SK-N-SH treated with all-trans-retinoic acid at 6 μM for 48 hours (cell line): ENCODE results near the gene DPEP1.

Experiments used
- RARB ChIP-seq: fragments of 250-450 bp; sonication (Bioruptor Pico); IDR thresholded peaks from 2 replicates; pipeline ENCODE4 v1.8.0; 2021; ENCODE audit warnings: mild to moderate bottlenecking, moderate library complexity
- TOX ChIP-seq: fragments of 250-450 bp; sonication (Bioruptor Pico); IDR thresholded peaks from 2 replicates; pipeline ENCODE4 v1.8.0; 2021; ENCODE audit warnings: mild to moderate bottlenecking, moderate library complexity, borderline replicate concordance

DNA sequence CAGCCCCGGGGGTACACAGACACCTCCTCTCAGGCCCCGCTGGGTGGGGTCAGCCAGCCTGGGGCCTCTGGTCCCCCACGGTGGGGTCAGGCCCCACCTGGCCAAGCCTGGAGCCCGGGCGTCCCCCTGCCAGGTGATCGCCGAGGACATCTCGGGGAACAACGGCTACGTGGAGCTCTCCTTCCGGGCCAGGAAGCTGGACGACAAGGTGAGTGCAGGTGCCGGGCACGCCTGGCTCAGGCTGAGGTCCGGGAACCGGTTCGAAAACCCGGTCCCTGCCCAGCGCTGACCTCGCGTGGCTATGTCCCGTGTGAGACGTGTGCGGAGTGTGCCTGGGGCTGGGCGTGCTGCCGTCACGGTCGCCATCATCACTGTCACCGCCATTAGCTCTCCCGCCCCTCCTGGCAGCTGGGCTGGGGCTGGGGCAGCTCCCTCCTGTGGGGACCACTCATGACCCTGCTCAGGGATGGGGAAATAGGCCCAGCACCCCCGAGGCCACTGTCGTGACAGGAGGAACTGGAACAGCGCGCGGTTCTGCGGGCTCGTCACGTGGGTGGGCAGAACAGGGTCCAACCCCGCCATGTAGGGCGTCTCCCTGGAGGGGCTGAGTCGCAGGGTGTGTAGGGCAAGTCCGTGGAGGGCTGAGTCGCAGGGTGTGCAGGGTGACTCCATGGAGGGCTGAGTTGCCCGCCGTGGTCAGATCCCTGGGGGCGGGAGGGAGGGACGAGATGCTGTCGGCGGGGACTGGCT is 29.4 kb upstream of the DPEP1 start:
- TF ChIP-seq TOX (CRISPR knock-in tag) = no peak
- TF ChIP-seq RARB (CRISPR knock-in tag) = no peak
